ENCODE measurements around the gene PROSER2. TPM values are rescaled to one million over a fixed set of nuclear protein-coding genes. Genes with fewer than 3 reads are reported as not detected.

Gene PROSER2
- total and polyA plus RNA-seq, 2 donors (not counting 3 experiments of a cell fraction or from before 2014, with no cell fraction given) = 5.9 to 22.6 TPM

DNA sequence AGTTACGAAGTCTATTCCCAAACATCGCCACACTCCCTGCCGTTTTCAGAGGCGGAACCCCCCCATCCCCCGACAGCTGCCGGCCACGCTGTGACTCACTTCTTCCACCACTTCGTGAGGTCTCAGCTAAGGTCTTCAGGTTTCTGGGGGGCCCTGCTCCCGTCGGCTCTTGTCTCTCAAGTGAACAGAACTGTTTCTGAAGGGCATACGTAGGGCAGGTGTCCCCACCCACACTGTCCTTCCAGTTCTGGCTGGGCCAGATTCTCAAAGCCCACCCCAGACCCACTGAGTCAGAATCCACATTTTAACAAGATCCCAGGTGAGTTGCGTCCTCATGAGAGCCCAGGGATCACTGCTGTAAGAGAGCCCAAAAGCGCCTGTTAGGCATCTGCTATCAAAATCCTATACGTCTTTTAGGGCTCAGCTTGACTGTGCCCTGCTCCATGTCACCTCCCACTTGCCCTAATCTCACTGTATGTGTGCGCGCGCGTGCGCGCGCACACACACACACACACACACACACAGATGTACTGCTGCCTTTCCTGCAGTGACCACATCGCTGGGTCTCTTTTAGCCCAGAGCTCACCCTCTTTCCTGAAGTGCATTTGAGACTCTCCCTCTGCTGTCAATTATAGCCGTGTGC is 78.8 kb downstream of the PROSER2 start:
- CTCF ChIA-PET = no interaction called here
- no TSS peak for BruUV-seq (replicated peaks)

DNA sequence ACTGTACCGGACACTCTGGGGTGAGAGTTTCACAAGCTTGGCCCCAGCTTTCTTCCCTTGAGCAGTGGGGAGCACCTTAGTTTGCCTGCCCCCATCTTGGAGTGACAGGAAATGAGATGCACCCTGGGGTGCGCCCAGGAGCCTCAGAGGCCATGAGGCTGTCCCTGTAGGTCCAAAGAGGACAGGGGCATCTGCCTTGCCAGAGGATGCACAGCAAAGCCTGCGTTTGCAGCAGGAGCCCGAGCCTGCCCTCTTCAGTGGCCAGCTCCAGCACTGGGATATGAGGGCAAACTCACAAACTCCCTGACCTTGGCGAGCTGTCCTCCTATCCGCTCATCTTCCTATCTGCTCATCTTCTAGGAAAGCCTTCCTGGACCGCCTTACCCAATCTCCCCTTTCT is 79.5 kb downstream of the PROSER2 start:
- Histone ChIP-seq H3K27me3 (ENCODE audit: control insufficient read depth in 2 of 2, insufficient read depth in 2 of 2, low read length in 2 of 2) (peaks cover 3% of the 10 kb centered on the region in 2 experiments), H3K79me2 (ENCODE audit: control insufficient read depth, insufficient read depth, low read length) (no peaks in the 10 kb centered on the region), H3K27ac (ENCODE audit: insufficient read depth, low read depth, low read length) (no peak overlapping the region), H3K9me3 (replicated peaks; ENCODE audit: control insufficient read depth, insufficient read depth, low read length) (no peaks in the 10 kb centered on the region), H3K4me1 (ENCODE audit: control insufficient read depth, extremely low read depth, insufficient read depth, low read length) (no peaks in the 10 kb centered on the region), H3K9ac (replicated peaks; ENCODE audit: extremely low read depth, insufficient read depth, low read length) (no peak overlapping the region), H3K36me3 (ENCODE audit: control insufficient read depth in 2 of 2, extremely low read depth in 1 of 2, insufficient read depth in 2 of 2, low read length in 2 of 2) (no peaks in the 10 kb centered on the region), H3K4me3 (replicated peaks in 1 of 3; ENCODE audit: insufficient read depth in 1 of 3, low read depth in 1 of 3, low read length in 3 of 3) (no peak overlapping the region), H3K9me1 (replicated peaks; ENCODE audit: control insufficient read depth, extremely low read depth, insufficient read depth, low read length) (no peaks in the 10 kb centered on the region), H2AFZ (ENCODE audit: low read depth, low read length) (no peak overlapping the region), H4K20me1 (replicated peaks; ENCODE audit: control insufficient read depth, extremely low read depth, insufficient read depth, low read length) (no peaks in the 10 kb centered on the region), H3K4me2 (ENCODE audit: insufficient read depth, low read length) (no peak overlapping the region)
- CTCF ChIA-PET = no interaction called here
- DNase-seq (ENCODE audit: low read depth, low spot score) = no peak
- no peak for FAIRE-seq
- dilution Hi-C loops (cut with MboI; ENCODE audit: extremely low pct_ligation_motif_present, low sequenced_read_pairs) = no loop called here
- intact Hi-C loops (cut with micrococcal nuclease) = no loop called here
- POLR2A ChIA-PET = no interaction called here
- TF ChIP-seq JUN (IDR thresholded peaks at IDR 0.05; ENCODE audit: borderline replicate concordance, insufficient read depth, insufficient read length, low read depth) (no peak), EZH2 (IDR thresholded peaks at IDR 0.05; ENCODE audit: borderline replicate concordance, low read depth, low read length, severe bottlenecking) (no peak), GATA2 (IDR thresholded peaks at IDR 0.05; ENCODE audit: insufficient read depth, insufficient read length, low read depth, low read length) (no peak), MYC (IDR thresholded peaks at IDR 0.05; ENCODE audit: low read depth, low read length) (no peak), FOS (IDR thresholded peaks at IDR 0.05; ENCODE audit: borderline replicate concordance, insufficient read depth, low read length) (no peak), POLR2A (IDR thresholded peaks at IDR 0.05; ENCODE audit: low read depth, low read length) (no peak), POLR2AphosphoS5 (IDR thresholded peaks at IDR 0.05; ENCODE audit: insufficient read depth, low read depth, low read length) (no peak)
- TF ChIP-seq, protein P1, sequence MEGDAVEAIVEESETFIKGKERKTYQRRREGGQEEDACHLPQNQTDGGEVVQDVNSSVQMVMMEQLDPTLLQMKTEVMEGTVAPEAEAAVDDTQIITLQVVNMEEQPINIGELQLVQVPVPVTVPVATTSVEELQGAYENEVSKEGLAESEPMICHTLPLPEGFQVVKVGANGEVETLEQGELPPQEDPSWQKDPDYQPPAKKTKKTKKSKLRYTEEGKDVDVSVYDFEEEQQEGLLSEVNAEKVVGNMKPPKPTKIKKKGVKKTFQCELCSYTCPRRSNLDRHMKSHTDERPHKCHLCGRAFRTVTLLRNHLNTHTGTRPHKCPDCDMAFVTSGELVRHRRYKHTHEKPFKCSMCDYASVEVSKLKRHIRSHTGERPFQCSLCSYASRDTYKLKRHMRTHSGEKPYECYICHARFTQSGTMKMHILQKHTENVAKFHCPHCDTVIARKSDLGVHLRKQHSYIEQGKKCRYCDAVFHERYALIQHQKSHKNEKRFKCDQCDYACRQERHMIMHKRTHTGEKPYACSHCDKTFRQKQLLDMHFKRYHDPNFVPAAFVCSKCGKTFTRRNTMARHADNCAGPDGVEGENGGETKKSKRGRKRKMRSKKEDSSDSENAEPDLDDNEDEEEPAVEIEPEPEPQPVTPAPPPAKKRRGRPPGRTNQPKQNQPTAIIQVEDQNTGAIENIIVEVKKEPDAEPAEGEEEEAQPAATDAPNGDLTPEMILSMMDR (IDR thresholded peaks at IDR 0.05; ENCODE audit: extremely low read depth in 1 of 2, insufficient read depth in 1 of 2, low read depth in 1 of 2, low read length in 2 of 2) = no peak
- TF ChIP-seq, protein P2, sequence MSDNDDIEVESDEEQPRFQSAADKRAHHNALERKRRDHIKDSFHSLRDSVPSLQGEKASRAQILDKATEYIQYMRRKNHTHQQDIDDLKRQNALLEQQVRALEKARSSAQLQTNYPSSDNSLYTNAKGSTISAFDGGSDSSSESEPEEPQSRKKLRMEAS (IDR thresholded peaks at IDR 0.05; ENCODE audit: insufficient read depth, insufficient read length) = no peak
- BruUV-seq (replicated peaks) = no TSS peak

More for the DNA sequence above, 78.8 kb downstream of the PROSER2 start:
- Histone ChIP-seq H3K9me3 (replicated peaks; ENCODE audit: control insufficient read depth, insufficient read depth, low read length) (no peaks in the 10 kb centered on the region), H3K27ac (ENCODE audit: insufficient read depth, low read depth, low read length) (no peak overlapping the region), H3K36me3 (ENCODE audit: control insufficient read depth in 2 of 2, extremely low read depth in 1 of 2, insufficient read depth in 2 of 2, low read length in 2 of 2) (no peaks in the 10 kb centered on the region), H4K20me1 (replicated peaks; ENCODE audit: control insufficient read depth, extremely low read depth, insufficient read depth, low read length) (no peaks in the 10 kb centered on the region), H3K4me2 (ENCODE audit: insufficient read depth, low read length) (no peak overlapping the region), H3K27me3 (ENCODE audit: control insufficient read depth in 2 of 2, insufficient read depth in 2 of 2, low read length in 2 of 2) (peaks cover 3% of the 10 kb centered on the region in 2 experiments), H2AFZ (ENCODE audit: low read depth, low read length) (no peak overlapping the region), H3K79me2 (ENCODE audit: control insufficient read depth, insufficient read depth, low read length) (no peaks in the 10 kb centered on the region), H3K4me1 (ENCODE audit: control insufficient read depth, extremely low read depth, insufficient read depth, low read length) (no peaks in the 10 kb centered on the region), H3K4me3 (replicated peaks in 1 of 3; ENCODE audit: insufficient read depth in 1 of 3, low read depth in 1 of 3, low read length in 3 of 3) (no peak overlapping the region), H3K9me1 (replicated peaks; ENCODE audit: control insufficient read depth, extremely low read depth, insufficient read depth, low read length) (no peaks in the 10 kb centered on the region), H3K9ac (replicated peaks; ENCODE audit: extremely low read depth, insufficient read depth, low read length) (no peak overlapping the region)
- dilution Hi-C loops (cut with MboI; ENCODE audit: extremely low pct_ligation_motif_present, low sequenced_read_pairs) = no loop called here
- TF ChIP-seq POLR2AphosphoS5 (IDR thresholded peaks at IDR 0.05; ENCODE audit: insufficient read depth, low read depth, low read length) (no peak), GATA2 (IDR thresholded peaks at IDR 0.05; ENCODE audit: insufficient read depth, insufficient read length, low read depth, low read length) (no peak)
- TF ChIP-seq, protein P1 (IDR thresholded peaks at IDR 0.05; ENCODE audit: extremely low read depth in 1 of 2, insufficient read depth in 1 of 2, low read depth in 1 of 2, low read length in 2 of 2) = no peak
- POLR2A ChIA-PET = no interaction called here
- DNase-seq (ENCODE audit: low read depth, low spot score) = no peak
- intact Hi-C loops (cut with micrococcal nuclease) = no loop called here
- FAIRE-seq = no peak
